Measurements from ENCODE around the gene GFRA4. TPM values are rescaled to one million over a fixed set of nuclear protein-coding genes. Genes with fewer than 3 reads are reported as not detected.
A peak's percentile ranks its signal among the peaks of the same experiment; 100 is the strongest.

The GFRA4 gene
- total RNA-seq, 1 experiment from 2014 or later: not detected

- Histone ChIP-seq H3K9me3 (ENCODE audit: low read length) (no peaks in the 10 kb centered on the region), H2AFZ (ENCODE audit: low read length) (no peak overlapping the region), H3K79me2 (ENCODE audit: low read length) (no peaks in the 10 kb centered on the region), H3F3A (ENCODE audit: low read length, unreplicated experiment) (no peaks in the 10 kb centered on the region), H3K4me1 (ENCODE audit: insufficient read depth, low read length) (no peaks in the 10 kb centered on the region), H3K9ac (ENCODE audit: low read length) (no peak overlapping the region), H3K4me3 (ENCODE audit: low read length) (no peak overlapping the region), H3K4me2 (ENCODE audit: low read length) (no peak overlapping the region), H4K20me1 (ENCODE audit: low read length) (no peaks in the 10 kb centered on the region), H3K27ac (ENCODE audit: low read length) (no peak overlapping the region), H3K27me3 (ENCODE audit: low read length) (peaks cover 43% of the 10 kb centered on the region), H3K9me2 (replicated peaks; ENCODE audit: low read length) (no peaks in the 10 kb centered on the region), H3K36me3 (ENCODE audit: low read depth, low read length) (no peaks in the 10 kb centered on the region)
- TF ChIP-seq EZH2 (IDR thresholded peaks at IDR 0.05; ENCODE audit: low read length, unreplicated experiment) (no peak), CTCF (conservative IDR thresholded peaks at IDR 0.05; ENCODE audit: low read depth, low read length) (no peak), EZH2phosphoT487 (IDR thresholded peaks at IDR 0.05; ENCODE audit: borderline replicate concordance, low read length) (no peak)
- ChIA-PET POLR2A (ENCODE audit: unreplicated experiment) (no interaction called here), CTCF (no interaction called here)
- no TSS peak for BruUV-seq (replicated peaks)
- DNase-seq (no peak), ATAC-seq (no peak)
- intact Hi-C loops (cut with micrococcal nuclease): no loop called here
These were observed 7.7 kb upstream of the GFRA4 start for GRCh38 chr20:3670945-3671344.

GRCh38 chr20:3670511-3670910 is 7.3 kb upstream of the GFRA4 start:
- no peak for TF ChIP-seq EZH2 (IDR thresholded peaks at IDR 0.05; ENCODE audit: low read length, unreplicated experiment)
- no peak for TF ChIP-seq EZH2phosphoT487 (IDR thresholded peaks at IDR 0.05; ENCODE audit: borderline replicate concordance, low read length)
- no peak for TF ChIP-seq CTCF (conservative IDR thresholded peaks at IDR 0.05; ENCODE audit: low read depth, low read length)
- Histone ChIP-seq H3K9me2 (replicated peaks; ENCODE audit: low read length) (no peaks in the 10 kb centered on the region), H3K9me3 (ENCODE audit: low read length) (no peaks in the 10 kb centered on the region), H3K79me2 (ENCODE audit: low read length) (no peaks in the 10 kb centered on the region), H3K36me3 (ENCODE audit: low read depth, low read length) (no peaks in the 10 kb centered on the region), H3K27me3 (ENCODE audit: low read length) (peaks cover 38% of the 10 kb centered on the region), H3K4me2 (ENCODE audit: low read length) (no peak overlapping the region), H3K9ac (ENCODE audit: low read length) (no peak overlapping the region), H2AFZ (ENCODE audit: low read length) (no peak overlapping the region), H4K20me1 (ENCODE audit: low read length) (no peaks in the 10 kb centered on the region), H3K4me1 (ENCODE audit: insufficient read depth, low read length) (no peaks in the 10 kb centered on the region), H3K27ac (ENCODE audit: low read length) (no peak overlapping the region), H3K4me3 (ENCODE audit: low read length) (no peak overlapping the region), H3F3A (ENCODE audit: low read length, unreplicated experiment) (no peaks in the 10 kb centered on the region)
- ATAC-seq (peak; percentile 27), DNase-seq (peak; percentile 17)
- CTCF ChIA-PET: no interaction called here
- intact Hi-C loops (cut with micrococcal nuclease): no loop called here
- POLR2A ChIA-PET (ENCODE audit: unreplicated experiment): no interaction called here
- no TSS peak for BruUV-seq (replicated peaks)

DNA sequence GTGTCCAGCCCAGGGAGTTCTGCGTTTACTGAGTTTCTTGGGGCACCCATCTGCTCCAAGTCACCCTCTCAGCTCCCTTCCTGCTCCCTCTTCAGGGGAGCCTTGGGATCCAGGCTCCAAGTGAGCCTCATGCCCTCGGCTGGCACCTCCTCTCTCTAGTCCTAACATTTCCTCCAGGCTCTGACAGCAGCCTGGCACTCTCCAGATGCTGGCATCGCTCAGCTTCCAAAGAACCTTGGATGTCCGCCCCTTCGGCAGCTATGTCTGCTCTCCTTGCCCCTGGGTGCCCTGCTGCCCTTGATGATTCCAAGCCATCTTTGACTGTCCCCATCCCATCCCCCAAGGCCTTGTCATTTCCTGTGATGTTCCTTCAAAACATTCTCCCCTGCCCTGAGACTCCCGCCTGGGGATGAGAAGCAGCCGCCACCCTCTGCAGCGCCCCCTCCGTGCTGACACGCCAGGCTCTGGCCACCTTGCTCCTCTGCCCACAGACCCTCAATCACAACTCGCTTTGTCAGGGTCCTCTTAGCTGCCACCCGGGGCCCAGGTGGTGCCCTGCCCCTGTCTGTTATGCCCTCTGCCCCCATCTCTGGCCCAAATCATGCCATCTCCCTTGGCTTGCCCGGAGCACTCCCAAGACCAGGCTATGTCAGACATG is 6.6 kb upstream of the GFRA4 start:
- H2AFZ ChIP-seq (ENCODE audit: low read length): no peak overlapping the region
- intact Hi-C loops (cut with micrococcal nuclease): no loop called here
- no peaks in the 10 kb centered on the region for H3K9me3 ChIP-seq (ENCODE audit: low read length)
- H3K4me1 ChIP-seq (ENCODE audit: insufficient read depth, low read length): no peaks in the 10 kb centered on the region
- no peaks in the 10 kb centered on the region for H3K36me3 ChIP-seq (ENCODE audit: low read depth, low read length)
- TF ChIP-seq CTCF (conservative IDR thresholded peaks at IDR 0.05; ENCODE audit: low read depth, low read length) (no peak), EZH2phosphoT487 (IDR thresholded peaks at IDR 0.05; ENCODE audit: borderline replicate concordance, low read length) (no peak), EZH2 (IDR thresholded peaks at IDR 0.05; ENCODE audit: low read length, unreplicated experiment) (no peak)
- ATAC-seq: no peak
- peaks cover 32% of the 10 kb centered on the region for H3K27me3 ChIP-seq (ENCODE audit: low read length)
- no peaks in the 10 kb centered on the region for H3K9me2 ChIP-seq (replicated peaks; ENCODE audit: low read length)
- no peak overlapping the region for H3K4me2 ChIP-seq (ENCODE audit: low read length)
- BruUV-seq (replicated peaks): no TSS peak
- no peak for DNase-seq
- no peaks in the 10 kb centered on the region for H4K20me1 ChIP-seq (ENCODE audit: low read length)
- no peak overlapping the region for H3K27ac ChIP-seq (ENCODE audit: low read length)
- H3F3A ChIP-seq (ENCODE audit: low read length, unreplicated experiment): no peaks in the 10 kb centered on the region
- no peak overlapping the region for H3K4me3 ChIP-seq (ENCODE audit: low read length)
- H3K9ac ChIP-seq (ENCODE audit: low read length): no peak overlapping the region
- ChIA-PET CTCF (no interaction called here), POLR2A (ENCODE audit: unreplicated experiment) (no interaction called here)
- no peaks in the 10 kb centered on the region for H3K79me2 ChIP-seq (ENCODE audit: low read length)
